GM15510 (cell line): Measurements from ENCODE around the gene ATG9B.

ENCODE experiments used
- POLR2A ChIP-seq: IDR thresholded peaks from 3 replicates; pipeline ENCODE4 v1.6.1; 2011; ENCODE audit warnings: borderline replicate concordance; ENCODE audit not compliant: insufficient read length; ENCODE audit errors: extremely low read depth

The ATG9B gene

GRCh38 chr7:151048911-151049463, 24.7 kb upstream of the ATG9B start:
- TF ChIP-seq POLR2A = no peak

- no peak for TF ChIP-seq POLR2A
These were observed 23.9 kb upstream of the ATG9B start, which contains the start of gene ASIC3 for GRCh38 chr7:151047976-151048815. ASIC3 (plus strand) TSS chr7:151048531; CDS start chr7:151048886, 355 bp downstream.

GRCh38 chr7:151046603-151047573, 22.6 kb upstream of the ATG9B start:
- no peak for TF ChIP-seq POLR2A

- no peak for TF ChIP-seq POLR2A
These were observed 21.7 kb upstream of the ATG9B start for GRCh38 chr7:151045967-151046366.

- TF ChIP-seq POLR2A = no peak
These were observed 21.0 kb upstream of the ATG9B start for GRCh38 chr7:151045262-151045661.

GRCh38 chr7:151043959-151044358, 19.7 kb upstream of the ATG9B start:
- no peak for TF ChIP-seq POLR2A

GRCh38 chr7:151040616-151041375, 16.5 kb upstream of the ATG9B start:
- no peak for TF ChIP-seq POLR2A

GRCh38 chr7:151039850-151040548, 15.7 kb upstream of the ATG9B start:
- TF ChIP-seq POLR2A = no peak

GRCh38 chr7:151038951-151039849, 14.9 kb upstream of the ATG9B start:
- TF ChIP-seq POLR2A = no peak

GRCh38 chr7:151035902-151036301, 11.6 kb upstream of the ATG9B start:
- TF ChIP-seq POLR2A = no peak

GRCh38 chr7:151035026-151035717, 10.9 kb upstream of the ATG9B start:
- no peak for TF ChIP-seq POLR2A

- TF ChIP-seq POLR2A = no peak
These were observed 10.2 kb upstream of the ATG9B start for GRCh38 chr7:151034312-151035025.

GRCh38 chr7:151033864-151034249, 9.6 kb upstream of the ATG9B start:
- TF ChIP-seq POLR2A = no peak
